ENCODE data around the gene RNU5B-1. TPM values are rescaled to one million over a fixed set of nuclear protein-coding genes. Genes with fewer than 3 reads are reported as not detected.

Gene RNU5B-1
- total RNA-seq, 1 experiment from 2014 or later: not detected

GRCh38 chr15:65278480-65278879, 26.0 kb upstream of the RNU5B-1 start:
- Histone ChIP-seq H3K4me3 (no peak overlapping the region), H3K4me1 (no peaks in the 10 kb centered on the region), H3K36me3 (no peaks in the 10 kb centered on the region), H3K27ac (no peak overlapping the region), H3K9me3 (replicated peaks) (no peaks in the 10 kb centered on the region), H3K27me3 (no peaks in the 10 kb centered on the region)
- no peak for DNase-seq

- H3K4me3 ChIP-seq: peak overlapping the region; percentile 67
- peak overlapping the region; percentile 63 for H3K27ac ChIP-seq
- H3K36me3 ChIP-seq: no peaks in the 10 kb centered on the region
- H3K27me3 ChIP-seq: no peaks in the 10 kb centered on the region
- H3K9me3 ChIP-seq (replicated peaks): no peaks in the 10 kb centered on the region
- DNase-seq: no peak
- H3K4me1 ChIP-seq: peaks cover 3% of the 10 kb centered on the region
Measured at GRCh38 chr15:65285291-65286068, 19.0 kb upstream of the RNU5B-1 start.

GRCh38 chr15:65286069-65286703, 18.3 kb upstream of the RNU5B-1 start:
- Histone ChIP-seq H3K36me3 (no peaks in the 10 kb centered on the region), H3K9me3 (replicated peaks) (no peaks in the 10 kb centered on the region), H3K27me3 (no peaks in the 10 kb centered on the region), H3K4me1 (peaks cover 3% of the 10 kb centered on the region), H3K4me3 (peak overlapping the region; percentile 67), H3K27ac (peak overlapping the region; percentile 63)
- DNase-seq: peak in 1 of 2 experiments; percentile 69

GRCh38 chr15:65286704-65287519, 17.6 kb upstream of the RNU5B-1 start, which contains the start of gene PARP16:
Gene PARP16 (minus strand): TSS chr15:65286883. CDS start chr15:65286426, 457 bp downstream.
- Histone ChIP-seq H3K4me3 (peak within 1 kb of the TSS; percentile 67), H3K36me3 (no peaks in the 10 kb centered on the region), H3K9me3 (replicated peaks) (no peaks in the 10 kb centered on the region), H3K27ac (peak within 1 kb of the TSS; percentile 63), H3K4me1 (peaks cover 3% of the 10 kb centered on the region), H3K27me3 (no peaks in the 10 kb centered on the region)
- peak; percentile 93 to 95 for DNase-seq

GRCh38 chr15:65287520-65287855, 17.0 kb upstream of the RNU5B-1 start:
- H3K27me3 ChIP-seq: no peaks in the 10 kb centered on the region
- no peaks in the 10 kb centered on the region for H3K9me3 ChIP-seq (replicated peaks)
- H3K4me1 ChIP-seq: peaks cover 3% of the 10 kb centered on the region
- no peaks in the 10 kb centered on the region for H3K36me3 ChIP-seq
- H3K27ac ChIP-seq: no peak overlapping the region
- DNase-seq: no peak
- H3K4me3 ChIP-seq: no peak overlapping the region; the same call in 1 of the 2 replicates

- Histone ChIP-seq H3K4me3 (no peak overlapping the region), H3K27me3 (no peaks in the 10 kb centered on the region), H3K4me1 (peaks cover 3% of the 10 kb centered on the region), H3K9me3 (replicated peaks) (no peaks in the 10 kb centered on the region), H3K36me3 (no peaks in the 10 kb centered on the region), H3K27ac (no peak overlapping the region)
- no peak for DNase-seq
Measured at GRCh38 chr15:65289261-65289854, 15.1 kb upstream of the RNU5B-1 start.

- no peaks in the 10 kb centered on the region for H3K27me3 ChIP-seq
- no peaks in the 10 kb centered on the region for H3K9me3 ChIP-seq (replicated peaks)
- no peak overlapping the region for H3K4me3 ChIP-seq
- no peak for DNase-seq
- peaks cover 3% of the 10 kb centered on the region for H3K4me1 ChIP-seq
- H3K36me3 ChIP-seq: no peaks in the 10 kb centered on the region
- no peak overlapping the region for H3K27ac ChIP-seq
Measured at GRCh38 chr15:65290228-65290627, 14.2 kb upstream of the RNU5B-1 start.

- Histone ChIP-seq H3K27me3 (no peaks in the 10 kb centered on the region), H3K36me3 (no peaks in the 10 kb centered on the region), H3K9me3 (replicated peaks) (no peaks in the 10 kb centered on the region), H3K4me3 (no peak overlapping the region), H3K4me1 (no peaks in the 10 kb centered on the region), H3K27ac (no peak overlapping the region)
- no peak for DNase-seq
Measured at GRCh38 chr15:65292938-65293518, 11.4 kb upstream of the RNU5B-1 start.

GRCh38 chr15:65298731-65299130, 5.7 kb upstream of the RNU5B-1 start:
- no peak overlapping the region for H3K4me3 ChIP-seq
- H3K9me3 ChIP-seq (replicated peaks): no peaks in the 10 kb centered on the region
- no peak for DNase-seq
- no peaks in the 10 kb centered on the region for H3K36me3 ChIP-seq
- H3K27me3 ChIP-seq: no peaks in the 10 kb centered on the region
- no peak overlapping the region for H3K27ac ChIP-seq
- H3K4me1 ChIP-seq: no peaks in the 10 kb centered on the region

GRCh38 chr15:65300924-65301441, 3.5 kb upstream of the RNU5B-1 start:
- no peaks in the 10 kb centered on the region for H3K36me3 ChIP-seq
- no peak for DNase-seq
- no peak overlapping the region for H3K27ac ChIP-seq
- no peaks in the 10 kb centered on the region for H3K27me3 ChIP-seq
- no peak overlapping the region for H3K4me3 ChIP-seq
- H3K9me3 ChIP-seq (replicated peaks): no peaks in the 10 kb centered on the region
- H3K4me1 ChIP-seq: no peaks in the 10 kb centered on the region

- H3K27ac ChIP-seq: no peak overlapping the region
Measured at GRCh38 chr15:65302061-65302460, 2.4 kb upstream of the RNU5B-1 start.

GRCh38 chr15:65303687-65304380, 643 bp upstream of the RNU5B-1 start:
- Histone ChIP-seq H3K27ac (peak overlapping the region; percentile 99), H3K4me1 (no peaks in the 10 kb centered on the region), H3K4me3 (peak overlapping the region; percentile 60), H3K9me3 (replicated peaks) (no peaks in the 10 kb centered on the region), H3K36me3 (no peaks in the 10 kb centered on the region), H3K27me3 (no peaks in the 10 kb centered on the region)
- DNase-seq: peak; percentile 63 to 78

More at GRCh38 chr15:65302061-65302460, 2.4 kb upstream of the RNU5B-1 start:
- H3K4me3 ChIP-seq: no peak overlapping the region
- no peaks in the 10 kb centered on the region for H3K36me3 ChIP-seq
- H3K4me1 ChIP-seq: no peaks in the 10 kb centered on the region
- H3K27me3 ChIP-seq: no peaks in the 10 kb centered on the region
- H3K9me3 ChIP-seq (replicated peaks): no peaks in the 10 kb centered on the region
- DNase-seq: no peak

- no peaks in the 10 kb centered on the region for H3K27me3 ChIP-seq
- no peak for DNase-seq
- 0 out of 2 replicates have a peak, but pooled peaks cover 4% of the 10 kb centered on the region for H3K4me1 ChIP-seq
- H3K27ac ChIP-seq: peak overlapping the region; percentile 99; the same call in 1 of the 2 replicates
- no peaks in the 10 kb centered on the region for H3K9me3 ChIP-seq (replicated peaks)
- no peak overlapping the region for H3K4me3 ChIP-seq
- H3K36me3 ChIP-seq: no peaks in the 10 kb centered on the region
Measured at GRCh38 chr15:65305150-65305758, 777 bp downstream of the RNU5B-1 start.
